Stomach smooth muscle (tissue), 2 donors: Measurements from ENCODE around the gene NUDT14.

Source experiments
- H3K27ac ChIP-seq: one replicate; pipeline ENCODE4 v1.7.0; 2013; ENCODE audit warnings: mild to moderate bottlenecking, low read length, inconsistent platforms
- H3K27me3 ChIP-seq, 2 donors: one replicate each; pipeline ENCODE4 v1.7.0; 2013; ENCODE audit warnings: low read length in 2 of 2; ENCODE audit not compliant: insufficient read depth in 2 of 2, control insufficient read depth in 1 of 2
- H3K36me3 ChIP-seq, 2 donors: one replicate each; pipeline ENCODE4 v1.7.0; 2013; ENCODE audit warnings: low read length in 2 of 2; ENCODE audit not compliant: control insufficient read depth in 2 of 2, insufficient read depth in 2 of 2
- H3K4me1 ChIP-seq: one replicate; pipeline ENCODE4 v1.7.0; 2013; ENCODE audit warnings: low read length; ENCODE audit not compliant: control insufficient read depth, insufficient read depth
- H3K4me3 ChIP-seq, 2 donors: one replicate each; pipeline ENCODE4 v1.7.0; 2013; ENCODE audit warnings: low read length in 2 of 2
- H3K9ac ChIP-seq, 2 donors: one replicate each; pipeline ENCODE4 v1.7.0; 2013; ENCODE audit warnings: low read length in 2 of 2, mild to moderate bottlenecking in 1 of 2
- H3K9me3 ChIP-seq, 2 donors: one replicate each; pipeline ENCODE4 v1.7.0; 2013; ENCODE audit warnings: low read length in 2 of 2; ENCODE audit not compliant: control insufficient read depth in 2 of 2
- donor health status: healthy.
- donor health status: Pancreatic carcinoma.

The NUDT14 gene

GRCh38 chr14:105211758-105212089, 30.6 kb upstream of the NUDT14 start:
- Histone ChIP-seq H3K4me1 (peaks cover 7% of the 10 kb centered on the region), H3K9me3 (no peaks in the 10 kb centered on the region), H3K27me3 (no peaks in the 10 kb centered on the region), H3K9ac (no peak overlapping the region), H3K36me3 (peaks cover 4 to 20% of the 10 kb centered on the region in 2 donors), H3K27ac (no peak overlapping the region), H3K4me3 (no peak overlapping the region)

- Histone ChIP-seq H3K36me3 (peaks cover 4 to 18% of the 10 kb centered on the region in 2 donors), H3K27ac (no peak overlapping the region), H3K4me1 (peaks cover 7% of the 10 kb centered on the region), H3K27me3 (no peaks in the 10 kb centered on the region), H3K9me3 (no peaks in the 10 kb centered on the region), H3K4me3 (no peak overlapping the region), H3K9ac (no peak overlapping the region)
Measured at GRCh38 chr14:105211086-105211757, 30.1 kb upstream of the NUDT14 start.

GRCh38 chr14:105210266-105211025, 29.3 kb upstream of the NUDT14 start:
- Histone ChIP-seq H3K4me1 (peaks cover 14% of the 10 kb centered on the region), H3K9me3 (no peaks in the 10 kb centered on the region)

GRCh38 chr14:105209646-105210045, 28.5 kb upstream of the NUDT14 start:
- Histone ChIP-seq H3K4me1 (peaks cover 22% of the 10 kb centered on the region), H3K27ac (no peak overlapping the region), H3K27me3 (no peaks in the 10 kb centered on the region), H3K9ac (no peak overlapping the region), H3K4me3 (no peak overlapping the region), H3K36me3 (peaks cover 0 to 12% of the 10 kb centered on the region in 2 donors), H3K9me3 (no peaks in the 10 kb centered on the region)

More at GRCh38 chr14:105210266-105211025, 29.3 kb upstream of the NUDT14 start:
- Histone ChIP-seq H3K4me3 (no peak overlapping the region), H3K27me3 (no peaks in the 10 kb centered on the region), H3K27ac (no peak overlapping the region), H3K9ac (no peak overlapping the region), H3K36me3 (peaks cover 4 to 14% of the 10 kb centered on the region in 2 donors)

- Histone ChIP-seq H3K36me3 (peaks cover 0 to 12% of the 10 kb centered on the region in 2 donors), H3K9ac (no peak overlapping the region), H3K27ac (no peak overlapping the region), H3K27me3 (no peaks in the 10 kb centered on the region), H3K9me3 (no peaks in the 10 kb centered on the region), H3K4me1 (peaks cover 27% of the 10 kb centered on the region), H3K4me3 (no peak overlapping the region)
Measured at GRCh38 chr14:105209091-105209490, 28.0 kb upstream of the NUDT14 start.

GRCh38 chr14:105208738-105209075, 27.6 kb upstream of the NUDT14 start:
- H3K4me1 ChIP-seq = peaks cover 31% of the 10 kb centered on the region
- no peak overlapping the region for H3K4me3 ChIP-seq
- no peaks in the 10 kb centered on the region for H3K27me3 ChIP-seq
- peaks cover 0 to 9% of the 10 kb centered on the region in 2 donors for H3K36me3 ChIP-seq
- no peaks in the 10 kb centered on the region for H3K9me3 ChIP-seq
- H3K9ac ChIP-seq = no peak overlapping the region
- H3K27ac ChIP-seq = no peak overlapping the region

GRCh38 chr14:105207996-105208737, 27.1 kb upstream of the NUDT14 start:
- peaks cover 0 to 9% of the 10 kb centered on the region in 2 donors for H3K36me3 ChIP-seq
- H3K27me3 ChIP-seq = no peaks in the 10 kb centered on the region
- no peaks in the 10 kb centered on the region for H3K9me3 ChIP-seq
- H3K4me1 ChIP-seq = peaks cover 34% of the 10 kb centered on the region
- no peak overlapping the region for H3K4me3 ChIP-seq
- H3K27ac ChIP-seq = no peak overlapping the region
- no peak overlapping the region for H3K9ac ChIP-seq

GRCh38 chr14:105207460-105207901, 26.4 kb upstream of the NUDT14 start:
- Histone ChIP-seq H3K9ac (no peak overlapping the region), H3K4me3 (no peak overlapping the region), H3K9me3 (no peaks in the 10 kb centered on the region), H3K36me3 (peaks cover 0 to 9% of the 10 kb centered on the region in 2 donors), H3K4me1 (peaks cover 36% of the 10 kb centered on the region), H3K27me3 (no peaks in the 10 kb centered on the region), H3K27ac (no peak overlapping the region)

GRCh38 chr14:105206873-105207272, 25.8 kb upstream of the NUDT14 start:
- no peaks in the 10 kb centered on the region for H3K9me3 ChIP-seq
- H3K4me3 ChIP-seq = no peak overlapping the region
- H3K27me3 ChIP-seq = peaks cover 0 to 2% of the 10 kb centered on the region in 2 donors
- peaks cover 38% of the 10 kb centered on the region for H3K4me1 ChIP-seq
- no peak overlapping the region for H3K9ac ChIP-seq
- H3K36me3 ChIP-seq = peaks cover 0 to 8% of the 10 kb centered on the region in 2 donors
- no peak overlapping the region for H3K27ac ChIP-seq

- H3K9me3 ChIP-seq = no peaks in the 10 kb centered on the region
- peaks cover 5 to 13% of the 10 kb centered on the region in 2 donors for H3K27me3 ChIP-seq
- H3K4me1 ChIP-seq = peaks cover 46% of the 10 kb centered on the region
- H3K4me3 ChIP-seq = no peak overlapping the region
- no peak overlapping the region for H3K9ac ChIP-seq
- H3K36me3 ChIP-seq = peaks cover 0 to 5% of the 10 kb centered on the region in 2 donors
- no peak overlapping the region for H3K27ac ChIP-seq
Measured at GRCh38 chr14:105205673-105206208, 24.6 kb upstream of the NUDT14 start.
